ENCODE results near the gene SORCS3.

The SORCS3 gene

GRCh38 chr10:105094048-105094447 is 453.0 kb downstream of the SORCS3 start:
- no peak for DNase-seq (ENCODE audit: low read depth in 2 of 2)

GRCh38 chr10:105096316-105096715 is 455.2 kb downstream of the SORCS3 start:
- DNase-seq (ENCODE audit: low read depth in 2 of 2), result no peak

- DNase-seq (ENCODE audit: low read depth in 2 of 2), result no peak
Observed at GRCh38 chr10:105102977-105103376, 461.9 kb downstream of the SORCS3 start.

GRCh38 chr10:105104297-105104696 is 463.2 kb downstream of the SORCS3 start:
- no peak for DNase-seq (ENCODE audit: low read depth in 2 of 2)

- DNase-seq (ENCODE audit: low read depth in 2 of 2), result no peak
Observed at GRCh38 chr10:105109164-105109563, 468.1 kb downstream of the SORCS3 start.

- no peak for DNase-seq (ENCODE audit: low read depth in 2 of 2)
Observed at GRCh38 chr10:105112862-105113261, 471.8 kb downstream of the SORCS3 start.

- DNase-seq (ENCODE audit: low read depth in 2 of 2), result no peak
Observed at GRCh38 chr10:105113666-105114065, 472.6 kb downstream of the SORCS3 start.

- no peak for DNase-seq (ENCODE audit: low read depth in 2 of 2)
Observed at GRCh38 chr10:105121743-105122142, 480.7 kb downstream of the SORCS3 start.

- no peak for DNase-seq (ENCODE audit: low read depth in 2 of 2)
Observed at GRCh38 chr10:105128111-105128510, 487.0 kb downstream of the SORCS3 start.

- no peak for DNase-seq (ENCODE audit: low read depth in 2 of 2)
Observed at GRCh38 chr10:105138358-105138757, 497.3 kb downstream of the SORCS3 start.

- DNase-seq (ENCODE audit: low read depth in 2 of 2), result no peak
Observed at GRCh38 chr10:105139363-105139896, 498.3 kb downstream of the SORCS3 start.

GRCh38 chr10:105140600-105140999 is 499.5 kb downstream of the SORCS3 start:
- no peak for DNase-seq (ENCODE audit: low read depth in 2 of 2)

GRCh38 chr10:105145711-105146110 is 504.6 kb downstream of the SORCS3 start:
- DNase-seq (ENCODE audit: low read depth in 2 of 2), result no peak

- DNase-seq (ENCODE audit: low read depth in 2 of 2), result no peak
Observed at GRCh38 chr10:105146436-105146835, 505.3 kb downstream of the SORCS3 start.

GRCh38 chr10:105148456-105148855 is 507.4 kb downstream of the SORCS3 start:
- no peak for DNase-seq (ENCODE audit: low read depth in 2 of 2)

GRCh38 chr10:105148921-105149320 is 507.8 kb downstream of the SORCS3 start:
- DNase-seq (ENCODE audit: low read depth in 2 of 2), result no peak

- no peak for DNase-seq (ENCODE audit: low read depth in 2 of 2)
Observed at GRCh38 chr10:105149371-105149891, 508.3 kb downstream of the SORCS3 start.

- no peak for DNase-seq (ENCODE audit: low read depth in 2 of 2)
Observed at GRCh38 chr10:105150259-105150880, 509.3 kb downstream of the SORCS3 start.

GRCh38 chr10:105154736-105155135 is 513.6 kb downstream of the SORCS3 start:
- no peak for DNase-seq (ENCODE audit: low read depth in 2 of 2)

- no peak for DNase-seq (ENCODE audit: low read depth in 2 of 2)
Observed at GRCh38 chr10:105159268-105159667, 518.2 kb downstream of the SORCS3 start.

GRCh38 chr10:105161149-105161548 is 520.1 kb downstream of the SORCS3 start:
- DNase-seq (ENCODE audit: low read depth in 2 of 2), result no peak

GRCh38 chr10:105161767-105162166 is 520.7 kb downstream of the SORCS3 start:
- no peak for DNase-seq (ENCODE audit: low read depth in 2 of 2)

- DNase-seq (ENCODE audit: low read depth in 2 of 2), result no peak
Observed at GRCh38 chr10:105170521-105170920, 529.4 kb downstream of the SORCS3 start.

GRCh38 chr10:105171945-105172344 is 530.9 kb downstream of the SORCS3 start:
- DNase-seq (ENCODE audit: low read depth in 2 of 2), result no peak

Data from stimulated activated CD8-positive, alpha-beta memory T cell treated with anti-CD3 and anti-CD28 coated beads, Interleukin-2, amount 100 ng/mL, for 48 hours (primary cell).